ENCODE measurements around the gene TMEM239. TPM values are rescaled to one million over a fixed set of nuclear protein-coding genes. Genes with fewer than 3 reads are reported as not detected.
"Not testable (repeated sequence)": the region's sequence is repeated elsewhere in the genome, so short reads cannot be mapped to it uniquely, and the experiment has no call there.

TMEM239 gene
- total RNA-seq, result not detected
- long read RNA-seq, result 0 reads

GRCh38 chr20:2816030-2816582 lies at the start of gene TMEM239:
TSS of gene TMEM239 (plus strand) at chr20:2816364. CDS start at chr20:2816555, 191 bp downstream.
- no peak within 1 kb of the TSS for H3K27ac ChIP-seq (replicated peaks)
- peaks cover 84% of the 10 kb centered on the region for H3K27me3 ChIP-seq (ENCODE audit: low read depth)
- peaks cover 18% of the 10 kb centered on the region for H3K9me3 ChIP-seq (replicated peaks)
- TF ChIP-seq, protein P1, sequence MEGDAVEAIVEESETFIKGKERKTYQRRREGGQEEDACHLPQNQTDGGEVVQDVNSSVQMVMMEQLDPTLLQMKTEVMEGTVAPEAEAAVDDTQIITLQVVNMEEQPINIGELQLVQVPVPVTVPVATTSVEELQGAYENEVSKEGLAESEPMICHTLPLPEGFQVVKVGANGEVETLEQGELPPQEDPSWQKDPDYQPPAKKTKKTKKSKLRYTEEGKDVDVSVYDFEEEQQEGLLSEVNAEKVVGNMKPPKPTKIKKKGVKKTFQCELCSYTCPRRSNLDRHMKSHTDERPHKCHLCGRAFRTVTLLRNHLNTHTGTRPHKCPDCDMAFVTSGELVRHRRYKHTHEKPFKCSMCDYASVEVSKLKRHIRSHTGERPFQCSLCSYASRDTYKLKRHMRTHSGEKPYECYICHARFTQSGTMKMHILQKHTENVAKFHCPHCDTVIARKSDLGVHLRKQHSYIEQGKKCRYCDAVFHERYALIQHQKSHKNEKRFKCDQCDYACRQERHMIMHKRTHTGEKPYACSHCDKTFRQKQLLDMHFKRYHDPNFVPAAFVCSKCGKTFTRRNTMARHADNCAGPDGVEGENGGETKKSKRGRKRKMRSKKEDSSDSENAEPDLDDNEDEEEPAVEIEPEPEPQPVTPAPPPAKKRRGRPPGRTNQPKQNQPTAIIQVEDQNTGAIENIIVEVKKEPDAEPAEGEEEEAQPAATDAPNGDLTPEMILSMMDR (IDR thresholded peaks at IDR 0.05; ENCODE audit: borderline replicate concordance), result no peak
- DNase-seq, result no peak
- intact Hi-C loops (cut with micrococcal nuclease), result no loop called here
- no peak within 1 kb of the TSS for H3K4me3 ChIP-seq
- peaks cover 11% of the 10 kb centered on the region for H3K4me1 ChIP-seq
- H3K36me3 ChIP-seq, result no peaks in the 10 kb centered on the region

DNA sequence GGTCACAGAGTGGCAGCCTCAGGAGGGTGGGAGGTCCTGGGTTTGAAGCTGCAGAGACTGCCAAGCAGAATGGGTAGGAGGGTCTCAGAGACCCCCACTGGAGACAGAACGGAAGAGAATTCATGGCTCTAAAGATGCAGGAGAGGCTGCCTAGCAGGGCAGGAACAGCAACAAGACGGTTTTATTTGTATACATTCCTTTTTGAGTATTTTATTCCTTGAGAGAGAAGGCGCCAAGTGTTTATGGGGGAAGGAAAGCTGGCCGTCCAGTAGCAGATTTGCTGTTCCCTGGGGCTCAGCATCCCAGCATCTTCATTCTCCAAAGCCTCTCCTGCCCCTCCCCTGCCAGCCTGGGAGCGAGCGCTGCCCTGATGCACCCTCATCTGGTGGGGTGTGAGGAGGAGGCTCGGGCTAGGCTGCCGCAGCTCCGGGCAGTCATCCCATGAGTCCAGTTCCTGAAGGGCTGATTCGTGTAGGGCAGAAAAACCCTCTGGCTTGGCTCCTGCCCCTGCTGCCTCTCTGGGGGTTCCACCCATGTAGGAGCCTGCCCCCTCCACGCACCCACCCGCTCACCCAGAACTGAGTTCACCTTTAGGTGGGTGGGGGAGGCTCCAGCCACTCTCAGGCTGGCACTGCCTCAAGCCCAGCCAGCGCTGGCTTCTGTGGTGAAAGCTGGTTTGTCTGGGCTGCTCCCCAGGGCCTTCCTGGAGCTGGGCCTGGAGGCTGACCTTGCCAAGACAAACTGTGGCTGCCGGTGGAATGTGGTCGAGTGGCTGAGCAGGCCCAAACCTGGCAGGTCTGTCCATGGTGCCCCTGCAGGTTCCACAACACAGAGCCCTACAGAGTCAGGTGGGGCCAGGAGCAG lies 48.2 kb upstream of the TMEM239 start:
- no peaks in the 10 kb centered on the region for H3K9me3 ChIP-seq (replicated peaks)
- H3K4me1 ChIP-seq, result peaks cover 7% of the 10 kb centered on the region
- no peaks in the 10 kb centered on the region for H3K36me3 ChIP-seq
- peak; percentile 32 for DNase-seq
- TF ChIP-seq, protein P1 (IDR thresholded peaks at IDR 0.05; ENCODE audit: borderline replicate concordance), result no peak
- H3K27ac ChIP-seq (replicated peaks), result no peak overlapping the region
- peaks cover 66% of the 10 kb centered on the region for H3K27me3 ChIP-seq (ENCODE audit: low read depth)
- H3K4me3 ChIP-seq, result no peak overlapping the region
- intact Hi-C loops (cut with micrococcal nuclease), result no loop called here

GRCh38 chr20:2768632-2769015 lies 47.5 kb upstream of the TMEM239 start:
- no peak overlapping the region for H3K27ac ChIP-seq (replicated peaks)
- intact Hi-C loops (cut with micrococcal nuclease), result no loop called here
- H3K4me1 ChIP-seq, result peaks cover 7% of the 10 kb centered on the region
- H3K9me3 ChIP-seq (replicated peaks), result no peaks in the 10 kb centered on the region
- no peak for DNase-seq
- H3K4me3 ChIP-seq, result no peak overlapping the region
- H3K27me3 ChIP-seq (ENCODE audit: low read depth), result peaks cover 59% of the 10 kb centered on the region
- H3K36me3 ChIP-seq, result no peaks in the 10 kb centered on the region
- TF ChIP-seq, protein P1 (IDR thresholded peaks at IDR 0.05; ENCODE audit: borderline replicate concordance), result no peak

DNA sequence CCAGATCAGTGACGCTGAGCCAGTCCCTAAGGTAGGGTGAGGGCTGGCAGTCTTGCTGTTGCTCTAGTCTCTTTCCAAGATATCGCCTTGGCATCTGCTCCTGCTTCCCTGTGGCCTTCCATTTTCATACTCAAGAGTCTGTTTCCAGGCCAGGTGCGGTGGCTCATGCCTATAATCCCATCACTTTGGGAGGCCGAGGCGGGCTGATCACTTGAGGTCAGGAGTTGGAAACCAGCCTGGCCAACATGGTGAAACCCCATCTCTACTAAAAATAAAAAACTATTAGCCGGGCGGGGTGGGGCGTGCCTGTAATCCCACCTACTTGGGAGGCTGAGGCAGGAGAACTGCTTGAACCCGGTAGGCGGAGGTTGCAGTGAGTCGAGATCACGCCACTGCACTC lies 46.1 kb upstream of the TMEM239 start:
- intact Hi-C loops (cut with micrococcal nuclease); H3K27ac ChIP-seq (replicated peaks); H3K36me3 ChIP-seq; DNase-seq; H3K9me3 ChIP-seq (replicated peaks); H3K4me3 ChIP-seq; H3K4me1 ChIP-seq: not testable (repeated sequence)
- H3K27me3 ChIP-seq (ENCODE audit: low read depth), result peaks cover 45% of the 10 kb centered on the region

DNA sequence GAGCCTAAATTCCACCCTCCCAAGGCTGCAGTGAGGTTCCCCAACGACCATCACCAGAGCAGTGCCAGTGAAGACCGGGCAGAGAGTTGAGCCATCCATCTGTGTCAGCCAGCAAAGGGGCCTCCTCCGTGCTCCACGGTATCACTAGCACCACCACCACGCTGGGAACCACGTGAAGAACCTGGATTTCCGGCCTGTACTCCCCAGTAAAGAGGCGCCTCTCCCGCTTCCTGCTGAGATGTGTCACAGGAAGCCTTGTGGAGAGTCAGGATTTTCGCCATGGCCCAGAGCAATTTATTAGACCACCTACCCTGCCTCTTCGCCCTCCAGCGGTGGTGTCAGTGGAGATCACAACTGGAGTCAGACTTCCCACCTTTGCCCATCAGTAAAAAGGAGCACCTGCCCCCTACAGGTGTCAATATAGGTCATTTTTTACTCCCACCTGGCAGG lies 44.5 kb upstream of the TMEM239 start:
- no peak for DNase-seq
- intact Hi-C loops (cut with micrococcal nuclease), result no loop called here

More for the DNA sequence above, 44.5 kb upstream of the TMEM239 start:
- peaks cover 32% of the 10 kb centered on the region for H3K27me3 ChIP-seq (ENCODE audit: low read depth)
- H3K4me3 ChIP-seq, result no peak overlapping the region
- TF ChIP-seq, protein P1 (IDR thresholded peaks at IDR 0.05; ENCODE audit: borderline replicate concordance), result no peak
- peaks cover 7% of the 10 kb centered on the region for H3K4me1 ChIP-seq
- peaks cover 17% of the 10 kb centered on the region for H3K9me3 ChIP-seq (replicated peaks)
- H3K27ac ChIP-seq (replicated peaks), result no peak overlapping the region
- no peaks in the 10 kb centered on the region for H3K36me3 ChIP-seq

Measured in left ventricle myocardium inferior (tissue), 1 donor.